ENCODE measurements around the gene USP8.
"Not testable (repeated sequence)": the region's sequence is repeated elsewhere in the genome, so short reads cannot be mapped to it uniquely, and the experiment has no call there.

USP8 gene

GRCh38 chr15:50424066-50424890 is at the start of gene USP8:
USP8 (plus strand) TSS chr15:50424405; CDS start chr15:50439074, 14,669 bp downstream.
- in situ Hi-C loops (cut with MboI; ENCODE audit: low sequenced_read_pairs): no loop called here

GRCh38 chr15:50377867-50378751 is 46.1 kb upstream of the USP8 start:
- in situ Hi-C loops (cut with MboI; ENCODE audit: low sequenced_read_pairs): no loop called here

GRCh38 chr15:50378776-50379175 is 45.4 kb upstream of the USP8 start:
- in situ Hi-C loops (cut with MboI; ENCODE audit: low sequenced_read_pairs): no loop called here

- in situ Hi-C loops (cut with MboI; ENCODE audit: low sequenced_read_pairs): not testable (repeated sequence)
These were observed 44.8 kb upstream of the USP8 start for GRCh38 chr15:50379413-50379812.

DNA sequence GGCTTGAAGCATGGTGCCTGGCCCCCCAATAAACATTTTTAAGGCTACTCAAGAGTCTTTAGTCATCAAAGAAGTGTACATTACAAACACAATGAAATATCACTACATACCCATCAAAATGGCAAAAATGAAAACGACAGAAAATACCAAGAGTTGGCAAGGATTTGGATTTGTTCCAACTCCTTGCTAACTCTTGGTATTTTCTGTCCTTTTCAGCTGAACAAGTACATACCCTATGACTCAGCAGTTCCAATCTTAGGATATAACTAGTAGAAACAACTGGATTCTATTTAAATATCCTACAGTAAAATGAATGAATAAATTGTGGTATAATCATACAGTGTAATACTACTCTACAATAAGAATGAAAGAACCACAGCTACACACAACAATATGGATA is 44.1 kb upstream of the USP8 start:
- in situ Hi-C loops (cut with MboI; ENCODE audit: low sequenced_read_pairs): no loop called here

- in situ Hi-C loops (cut with MboI; ENCODE audit: low sequenced_read_pairs): no loop called here
These were observed 42.8 kb upstream of the USP8 start for GRCh38 chr15:50381438-50381837.

GRCh38 chr15:50382408-50382807 is 41.8 kb upstream of the USP8 start:
- in situ Hi-C loops (cut with MboI; ENCODE audit: low sequenced_read_pairs): not testable (repeated sequence)

DNA sequence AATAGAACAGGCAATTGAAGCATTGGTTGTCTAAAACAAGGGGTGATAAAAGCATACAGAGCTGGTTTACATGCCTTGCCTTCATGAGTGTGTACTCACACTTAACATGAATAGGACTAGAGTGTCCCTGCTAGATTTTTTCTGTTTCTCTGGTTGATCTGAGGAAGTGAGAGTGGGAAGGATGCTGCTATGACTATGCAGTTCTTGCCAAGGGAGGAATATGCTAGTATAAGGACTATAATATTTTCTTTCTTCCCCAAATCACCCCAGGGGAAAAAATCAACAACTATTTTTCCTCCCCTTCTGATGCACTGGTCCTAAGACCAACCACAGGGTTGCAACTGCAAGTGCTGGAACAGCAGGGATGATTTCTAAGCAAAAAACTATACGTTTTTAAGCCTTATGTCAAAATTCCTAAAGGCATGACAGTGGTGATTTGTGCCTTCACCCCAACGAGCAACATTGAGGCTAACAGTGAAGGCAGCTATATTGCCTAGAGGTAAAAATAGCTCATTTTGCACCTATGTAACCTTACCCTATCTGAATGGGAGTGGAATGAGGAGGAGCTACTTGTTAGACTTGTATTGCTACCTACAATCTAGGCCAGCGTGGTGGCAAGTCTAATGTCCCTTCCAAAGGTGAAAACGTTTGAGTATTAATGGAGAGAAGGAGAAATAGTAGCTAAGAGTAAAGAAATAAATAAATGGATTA is 33.5 kb upstream of the USP8 start:
- in situ Hi-C loops (cut with MboI; ENCODE audit: low sequenced_read_pairs): no loop called here

- in situ Hi-C loops (cut with MboI; ENCODE audit: low sequenced_read_pairs): not testable (repeated sequence)
These were observed 32.6 kb upstream of the USP8 start for GRCh38 chr15:50391561-50391960.

- in situ Hi-C loops (cut with MboI; ENCODE audit: low sequenced_read_pairs): no loop called here
These were observed 12.3 kb upstream of the USP8 start for GRCh38 chr15:50411870-50412269.

- in situ Hi-C loops (cut with MboI; ENCODE audit: low sequenced_read_pairs): no loop called here
These were observed 9.6 kb upstream of the USP8 start for GRCh38 chr15:50414624-50415023.

GRCh38 chr15:50415752-50416404 is 8.3 kb upstream of the USP8 start:
- in situ Hi-C loops (cut with MboI; ENCODE audit: low sequenced_read_pairs): no loop called here

DNA sequence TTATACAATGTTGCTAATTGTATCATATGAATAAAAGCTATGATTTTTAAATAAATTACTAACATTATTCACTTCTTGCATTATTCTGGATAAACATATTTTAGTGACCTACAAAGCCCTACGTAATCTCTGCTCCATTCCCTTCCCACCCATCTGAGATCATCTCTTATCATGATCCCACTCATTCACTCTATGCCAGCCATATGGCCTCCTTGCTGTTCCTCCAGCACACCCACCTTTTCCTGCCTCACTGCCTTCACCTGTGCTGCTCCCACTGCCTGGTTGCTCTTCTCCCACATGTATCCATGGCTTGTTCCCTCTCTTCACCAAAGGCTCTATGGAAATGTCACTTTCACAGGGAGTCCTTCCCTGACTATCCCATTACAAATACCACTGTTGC is 7.3 kb upstream of the USP8 start:
- in situ Hi-C loops (cut with MboI; ENCODE audit: low sequenced_read_pairs): no loop called here

GRCh38 chr15:50418041-50418583 is 6.1 kb upstream of the USP8 start:
- in situ Hi-C loops (cut with MboI; ENCODE audit: low sequenced_read_pairs): no loop called here

GRCh38 chr15:50425219-50425618 is 1.0 kb downstream of the USP8 start:
- in situ Hi-C loops (cut with MboI; ENCODE audit: low sequenced_read_pairs): no loop called here

DNA sequence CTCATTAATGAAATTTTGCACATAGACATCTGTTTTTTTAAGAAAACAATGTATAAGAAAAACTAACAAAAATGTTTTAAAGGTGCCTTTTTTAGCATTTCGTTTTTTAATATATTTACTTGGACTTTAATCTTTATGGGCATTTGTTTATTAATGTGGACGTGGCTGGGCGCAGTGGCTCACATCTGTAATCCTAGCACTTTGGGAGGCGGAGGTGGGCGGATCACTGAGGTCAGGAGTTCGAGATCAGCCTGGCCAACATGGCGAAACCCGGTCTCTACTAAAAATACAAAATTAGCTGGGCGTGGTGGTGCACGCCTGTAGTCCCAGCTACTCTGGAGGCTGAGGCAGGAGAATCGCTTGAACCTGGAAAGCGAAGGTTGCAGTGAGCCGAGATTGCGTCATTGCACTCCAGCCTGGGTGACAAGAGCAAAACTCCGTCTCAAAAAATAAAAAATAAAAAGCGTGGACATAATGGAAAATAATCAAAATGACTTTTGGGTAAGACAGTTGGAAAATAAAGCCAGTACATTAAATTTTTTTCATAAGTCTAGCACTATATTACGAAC is 1.6 kb downstream of the USP8 start:
- in situ Hi-C loops (cut with MboI; ENCODE audit: low sequenced_read_pairs): not testable (repeated sequence)

DNA sequence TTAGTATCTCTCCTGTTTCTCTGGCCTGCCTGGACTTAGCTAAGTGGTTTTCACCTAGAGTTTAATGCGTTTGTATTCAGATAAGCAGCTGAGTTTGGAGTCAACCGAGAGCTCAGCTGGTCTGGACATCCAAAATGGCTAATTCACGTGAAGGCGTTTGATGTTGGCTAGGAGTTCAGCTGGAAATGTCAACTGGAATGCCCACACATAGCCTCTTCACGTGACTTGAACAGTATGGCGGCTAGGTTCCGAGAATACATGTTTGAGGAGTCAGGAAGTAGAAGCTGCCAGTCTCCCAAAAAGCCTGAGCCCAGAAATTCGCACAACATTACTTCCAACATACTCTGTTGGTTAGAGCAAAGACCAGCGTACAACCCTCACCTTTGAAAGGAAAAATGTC is 2.2 kb downstream of the USP8 start:
- in situ Hi-C loops (cut with MboI; ENCODE audit: low sequenced_read_pairs): no loop called here

- in situ Hi-C loops (cut with MboI; ENCODE audit: low sequenced_read_pairs): no loop called here
These were observed 7.0 kb downstream of the USP8 start for GRCh38 chr15:50431204-50431603.

GRCh38 chr15:50432230-50432629 is 8.0 kb downstream of the USP8 start:
- in situ Hi-C loops (cut with MboI; ENCODE audit: low sequenced_read_pairs): no loop called here

- in situ Hi-C loops (cut with MboI; ENCODE audit: low sequenced_read_pairs): no loop called here
These were observed 11.6 kb downstream of the USP8 start for GRCh38 chr15:50435772-50436171.

Measured in HL-60/S4 (cell line).